Measurements from ENCODE around the gene C4orf17.
"Not testable (repeated sequence)": the region's sequence is repeated elsewhere in the genome, so short reads cannot be mapped to it uniquely, and the experiment has no call there.

C4orf17 gene

GRCh38 chr4:99510721-99511120 lies at the start of gene C4orf17:
C4orf17 (plus strand) TSS chr4:99511021; CDS start chr4:99513082, 2,061 bp downstream.
- DNase-seq = no peak

GRCh38 chr4:99461623-99462401 lies 49.0 kb upstream of the C4orf17 start:
- DNase-seq = no peak

GRCh38 chr4:99462875-99463464 lies 47.9 kb upstream of the C4orf17 start:
- DNase-seq = peak; percentile 37

GRCh38 chr4:99463566-99463965 lies 47.3 kb upstream of the C4orf17 start:
- DNase-seq = no peak

GRCh38 chr4:99467887-99468286 lies 42.9 kb upstream of the C4orf17 start:
- no peak for DNase-seq

- DNase-seq = no peak
These were observed 41.9 kb upstream of the C4orf17 start for GRCh38 chr4:99468889-99469288.

GRCh38 chr4:99471349-99471748 lies 39.5 kb upstream of the C4orf17 start:
- DNase-seq = no peak

- DNase-seq = no peak
These were observed 38.9 kb upstream of the C4orf17 start for GRCh38 chr4:99471896-99472295.

GRCh38 chr4:99473131-99473530 lies 37.7 kb upstream of the C4orf17 start:
- no peak for DNase-seq

GRCh38 chr4:99483636-99484035 lies 27.2 kb upstream of the C4orf17 start:
- no peak for DNase-seq

GRCh38 chr4:99485212-99485611 lies 25.6 kb upstream of the C4orf17 start:
- DNase-seq = no peak

GRCh38 chr4:99486648-99487047 lies 24.2 kb upstream of the C4orf17 start:
- not testable (repeated sequence) for DNase-seq

GRCh38 chr4:99490286-99490685 lies 20.5 kb upstream of the C4orf17 start:
- no peak for DNase-seq

GRCh38 chr4:99504804-99505502 lies 5.9 kb upstream of the C4orf17 start:
- no peak for DNase-seq

GRCh38 chr4:99506781-99507180 lies 4.0 kb upstream of the C4orf17 start:
- no peak for DNase-seq

GRCh38 chr4:99507349-99507748 lies 3.5 kb upstream of the C4orf17 start:
- no peak for DNase-seq

- no peak for DNase-seq
These were observed 3.1 kb upstream of the C4orf17 start for GRCh38 chr4:99507762-99508161.

- DNase-seq = no peak
These were observed 7.9 kb downstream of the C4orf17 start for GRCh38 chr4:99518601-99519295.

- DNase-seq = no peak
These were observed 18.4 kb downstream of the C4orf17 start for GRCh38 chr4:99529228-99529627.

- DNase-seq = no peak
These were observed 19.1 kb downstream of the C4orf17 start for GRCh38 chr4:99529956-99530355.

- not testable (repeated sequence) for DNase-seq
These were observed 23.9 kb downstream of the C4orf17 start for GRCh38 chr4:99534699-99535098.

- no peak for DNase-seq
These were observed 25.4 kb downstream of the C4orf17 start for GRCh38 chr4:99536271-99536670.

GRCh38 chr4:99536848-99537247 lies 26.0 kb downstream of the C4orf17 start:
- DNase-seq = no peak
